GM12891 (cell line): ENCODE data around the gene VPS13D.

ENCODE experiments used
- POLR2A ChIP-seq: IDR thresholded peaks from 2 replicates; pipeline ENCODE4 v1.6.1; 2011; ENCODE audit warnings: low read depth, low read length, control low read depth
- POLR2AphosphoS5 ChIP-seq: IDR thresholded peaks from 2 replicates; pipeline ENCODE4 v1.6.1; 2011; ENCODE audit warnings: low read depth, low read length, control low read depth
- POU2F2 ChIP-seq: IDR thresholded peaks from 2 replicates; pipeline ENCODE4 v1.6.1; 2011; ENCODE audit warnings: low read depth, mild to moderate bottlenecking, control low read depth, low read length, moderate library complexity

DNA sequence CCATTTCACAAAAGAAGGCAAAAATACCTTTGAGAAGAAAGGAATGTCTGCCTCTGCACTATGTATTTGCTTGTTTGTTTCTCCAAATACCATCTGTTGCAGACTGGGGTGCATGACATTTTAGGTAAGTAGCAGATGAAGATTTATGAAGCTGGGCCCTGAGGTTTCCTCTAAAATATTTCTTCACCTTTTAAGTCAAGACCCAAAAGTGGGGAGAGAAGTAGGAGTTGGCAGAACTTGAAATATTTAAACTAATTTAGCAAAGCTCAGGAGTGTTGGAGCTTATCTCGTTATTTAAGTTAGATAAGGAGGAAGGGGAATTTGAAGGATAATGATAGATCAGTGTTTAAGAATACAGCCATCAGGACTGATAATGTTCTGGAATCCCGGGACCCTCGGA is 235.3 kb downstream of the VPS13D start:
- TF ChIP-seq POLR2A, result no peak
- no peak for TF ChIP-seq POLR2AphosphoS5
- no peak for TF ChIP-seq POU2F2
